K562 (cell line): Measurements from ENCODE around the gene HMBS. TPM values are rescaled to one million over a fixed set of nuclear protein-coding genes. Genes with fewer than 3 reads are reported as not detected.

ENCODE experiments used
- BMI1 ChIP-seq: fragments of 150-350 bp; IDR thresholded peaks from 2 replicates; pipeline ENCODE4 v1.6.1; 2014; ENCODE audit warnings: low read length
- ELF2 ChIP-seq: fragments of 250-450 bp; sonication (Bioruptor Pico); IDR thresholded peaks from 2 replicates; pipeline ENCODE4 v1.5.0; 2021; ENCODE audit warnings: mild to moderate bottlenecking
- ETV1 ChIP-seq: fragments of 450-650 bp; conservative IDR thresholded peaks from 2 replicates; pipeline ENCODE4 v1.6.1; 2016; ENCODE audit warnings: missing genetic modification characterization, control low read depth, low read depth, missing compliant biosample characterization
- FOXJ3 ChIP-seq: sonication (generic); formaldehyde crosslinking; IDR thresholded peaks from 2 replicates; pipeline ENCODE4 v1.4.0; 2020; ENCODE audit warnings: mild to moderate bottlenecking, missing genetic modification reagents
- GTF2F1 ChIP-seq: IDR thresholded peaks from 2 replicates; pipeline ENCODE4 v1.6.1; 2011; ENCODE audit warnings: low read depth, low read length, improper control_type of control experiment
- MCM7 ChIP-seq, 2 experiments: fragments of 450-650 bp; IDR thresholded peaks; 2 replicates each; pipeline ENCODE4 v1.6.1; 2016 to 2018
- SLC30A9 ChIP-seq: fragments of 250-450 bp; sonication (Bioruptor Pico); IDR thresholded peaks from 2 replicates; pipeline ENCODE4 v1.8.0; 2022; ENCODE audit warnings: mild to moderate bottlenecking, moderate library complexity
- SRSF1 ChIP-seq: fragments of 200-400 bp; formaldehyde crosslinking; IDR thresholded peaks from 2 replicates; pipeline ENCODE4 v1.6.1; 2017; ENCODE audit warnings: mild to moderate bottlenecking, low read depth, low read length, moderate library complexity
- TBL1XR1 ChIP-seq, 2 experiments: IDR thresholded peaks; 2 replicates each; pipeline ENCODE4 v1.6.1; 2012; ENCODE audit warnings: improper control_type of control experiment in 2 of 2, low read length in 2 of 2, mild to moderate bottlenecking in 1 of 2
- YY1 ChIP-seq, 3 experiments: IDR thresholded peaks; 2 replicates each; pipeline ENCODE4 v1.6.1; 2011; ENCODE audit warnings: low read length in 2 of 3, mild to moderate bottlenecking in 2 of 3, moderate library complexity in 2 of 3, borderline replicate concordance in 1 of 3, control low read depth in 1 of 3, low read depth in 1 of 3; ENCODE audit not compliant: insufficient read depth in 3 of 3, insufficient replicate concordance in 2 of 3, control insufficient read depth in 1 of 3, insufficient read length in 1 of 3; ENCODE audit errors: extremely low read depth in 1 of 3
- ZFX ChIP-seq: sonication (generic); formaldehyde crosslinking; IDR thresholded peaks from 2 replicates; pipeline ENCODE4 v1.8.0; 2022; ENCODE audit warnings: mild to moderate bottlenecking, missing genetic modification reagents, moderate library complexity
- ZNF121 ChIP-seq: sonication (generic); formaldehyde crosslinking; conservative IDR thresholded peaks from 2 replicates; pipeline ENCODE4 v1.8.0; 2022; ENCODE audit warnings: missing genetic modification reagents
- ZNF165 ChIP-seq: fragments of 250-450 bp; sonication (Bioruptor Pico); IDR thresholded peaks from 2 replicates; pipeline ENCODE4 v1.4.0; 2020; ENCODE audit warnings: borderline replicate concordance
- ZZZ3 ChIP-seq: fragments of 450-650 bp; IDR thresholded peaks from 2 replicates; pipeline ENCODE4 v1.6.1; 2016; ENCODE audit warnings: antibody characterized with exemption, mild to moderate bottlenecking, moderate library complexity
- polyA plus RNA-seq, 8 experiments: library from polyadenylated mRNA; depleted of rRNA in 4 of 8; stranded (reverse) in 5 of 8; unstranded in 3 of 8; fragments of >200 nt; fragmentation: Nextera tagmentation in 2 of 8; fragmentation: Illumina TruSeq in 1 of 8; extraction: Ambion mirVana in 2 of 8; extraction: Trizol in 1 of 8; gene quantifications; 2 replicates each; pipeline versions ENCODE4 v1.2.1 to v1.2.3, GENCODE V29; 2011 to 2014; ENCODE audit warnings: inconsistent platforms in 1 of 8, missing spikeins in 1 of 8
- total RNA-seq, 7 experiments: library from RNA; depleted of rRNA in 6 of 7; stranded (reverse); fragments of >200 nt in 6 of 7; fragmentation: Illumina TruSeq in 2 of 7; extraction: Trizol in 2 of 7; gene quantifications; 2 replicates each; pipeline versions ENCODE4 v1.2.1 to v1.2.3, GENCODE V29; 2011 to 2021; ENCODE audit warnings: low replicate concordance in 1 of 7
- TF ChIP-seq, protein P1 (sequence below): sonication (generic); IDR thresholded peaks from 2 replicates; pipeline ENCODE4 v1.6.1; 2016
- TF ChIP-seq, protein P2 (sequence below): fragments of 450-650 bp; IDR thresholded peaks from 2 replicates; pipeline ENCODE4 v1.6.1; 2016; ENCODE audit warnings: mild to moderate bottlenecking, moderate library complexity

The HMBS gene
- total and polyA plus RNA-seq, 9 of the 15 experiments (the other 6 are each of a cell fraction or from before 2014, with no cell fraction given): 56.9 to 385 (median 286) TPM

GRCh38 chr11:119108146-119108856 lies 23.6 kb downstream of the HMBS start (continued):
- TF ChIP-seq, protein P1, sequence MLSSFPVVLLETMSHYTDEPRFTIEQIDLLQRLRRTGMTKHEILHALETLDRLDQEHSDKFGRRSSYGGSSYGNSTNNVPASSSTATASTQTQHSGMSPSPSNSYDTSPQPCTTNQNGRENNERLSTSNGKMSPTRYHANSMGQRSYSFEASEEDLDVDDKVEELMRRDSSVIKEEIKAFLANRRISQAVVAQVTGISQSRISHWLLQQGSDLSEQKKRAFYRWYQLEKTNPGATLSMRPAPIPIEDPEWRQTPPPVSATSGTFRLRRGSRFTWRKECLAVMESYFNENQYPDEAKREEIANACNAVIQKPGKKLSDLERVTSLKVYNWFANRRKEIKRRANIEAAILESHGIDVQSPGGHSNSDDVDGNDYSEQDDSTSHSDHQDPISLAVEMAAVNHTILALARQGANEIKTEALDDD: no peak
- no peak for TF ChIP-seq SLC30A9 (CRISPR knock-in tag)
- peak; percentile 99 for TF ChIP-seq ETV1 (tag)
- TF ChIP-seq TBL1XR1 (IDR thresholded peaks at IDR 0.05; ENCODE audit: low read length in 2 of 2): peak in 1 of 2 experiments; percentile 52; a peak in 1 of 4 replicates
- no peak for TF ChIP-seq FOXJ3
- TF ChIP-seq YY1 (IDR thresholded peaks at IDR 0.05; ENCODE audit: borderline replicate concordance in 1 of 3, control insufficient read depth in 1 of 3, extremely low read depth in 1 of 3, insufficient read depth in 3 of 3, insufficient read length in 1 of 3, insufficient replicate concordance in 2 of 3, low read depth in 1 of 3, low read length in 2 of 3): peak in 1 of 3 experiments; percentile 7
- TF ChIP-seq ZNF121: no peak
- no peak for TF ChIP-seq BMI1
- peak; percentile 63; the same call in 1 of the 2 replicates for TF ChIP-seq ELF2 (CRISPR knock-in tag)
- no peak for TF ChIP-seq SRSF1
- no peak for TF ChIP-seq ZNF165 (CRISPR knock-in tag)
- no peak for TF ChIP-seq ZZZ3
- no peak for TF ChIP-seq GTF2F1
- no peak for TF ChIP-seq MCM7 (IDR thresholded peaks at IDR 0.05)
- no peak for TF ChIP-seq ZFX (CRISPR knock-in tag)
- TF ChIP-seq, protein P2, sequence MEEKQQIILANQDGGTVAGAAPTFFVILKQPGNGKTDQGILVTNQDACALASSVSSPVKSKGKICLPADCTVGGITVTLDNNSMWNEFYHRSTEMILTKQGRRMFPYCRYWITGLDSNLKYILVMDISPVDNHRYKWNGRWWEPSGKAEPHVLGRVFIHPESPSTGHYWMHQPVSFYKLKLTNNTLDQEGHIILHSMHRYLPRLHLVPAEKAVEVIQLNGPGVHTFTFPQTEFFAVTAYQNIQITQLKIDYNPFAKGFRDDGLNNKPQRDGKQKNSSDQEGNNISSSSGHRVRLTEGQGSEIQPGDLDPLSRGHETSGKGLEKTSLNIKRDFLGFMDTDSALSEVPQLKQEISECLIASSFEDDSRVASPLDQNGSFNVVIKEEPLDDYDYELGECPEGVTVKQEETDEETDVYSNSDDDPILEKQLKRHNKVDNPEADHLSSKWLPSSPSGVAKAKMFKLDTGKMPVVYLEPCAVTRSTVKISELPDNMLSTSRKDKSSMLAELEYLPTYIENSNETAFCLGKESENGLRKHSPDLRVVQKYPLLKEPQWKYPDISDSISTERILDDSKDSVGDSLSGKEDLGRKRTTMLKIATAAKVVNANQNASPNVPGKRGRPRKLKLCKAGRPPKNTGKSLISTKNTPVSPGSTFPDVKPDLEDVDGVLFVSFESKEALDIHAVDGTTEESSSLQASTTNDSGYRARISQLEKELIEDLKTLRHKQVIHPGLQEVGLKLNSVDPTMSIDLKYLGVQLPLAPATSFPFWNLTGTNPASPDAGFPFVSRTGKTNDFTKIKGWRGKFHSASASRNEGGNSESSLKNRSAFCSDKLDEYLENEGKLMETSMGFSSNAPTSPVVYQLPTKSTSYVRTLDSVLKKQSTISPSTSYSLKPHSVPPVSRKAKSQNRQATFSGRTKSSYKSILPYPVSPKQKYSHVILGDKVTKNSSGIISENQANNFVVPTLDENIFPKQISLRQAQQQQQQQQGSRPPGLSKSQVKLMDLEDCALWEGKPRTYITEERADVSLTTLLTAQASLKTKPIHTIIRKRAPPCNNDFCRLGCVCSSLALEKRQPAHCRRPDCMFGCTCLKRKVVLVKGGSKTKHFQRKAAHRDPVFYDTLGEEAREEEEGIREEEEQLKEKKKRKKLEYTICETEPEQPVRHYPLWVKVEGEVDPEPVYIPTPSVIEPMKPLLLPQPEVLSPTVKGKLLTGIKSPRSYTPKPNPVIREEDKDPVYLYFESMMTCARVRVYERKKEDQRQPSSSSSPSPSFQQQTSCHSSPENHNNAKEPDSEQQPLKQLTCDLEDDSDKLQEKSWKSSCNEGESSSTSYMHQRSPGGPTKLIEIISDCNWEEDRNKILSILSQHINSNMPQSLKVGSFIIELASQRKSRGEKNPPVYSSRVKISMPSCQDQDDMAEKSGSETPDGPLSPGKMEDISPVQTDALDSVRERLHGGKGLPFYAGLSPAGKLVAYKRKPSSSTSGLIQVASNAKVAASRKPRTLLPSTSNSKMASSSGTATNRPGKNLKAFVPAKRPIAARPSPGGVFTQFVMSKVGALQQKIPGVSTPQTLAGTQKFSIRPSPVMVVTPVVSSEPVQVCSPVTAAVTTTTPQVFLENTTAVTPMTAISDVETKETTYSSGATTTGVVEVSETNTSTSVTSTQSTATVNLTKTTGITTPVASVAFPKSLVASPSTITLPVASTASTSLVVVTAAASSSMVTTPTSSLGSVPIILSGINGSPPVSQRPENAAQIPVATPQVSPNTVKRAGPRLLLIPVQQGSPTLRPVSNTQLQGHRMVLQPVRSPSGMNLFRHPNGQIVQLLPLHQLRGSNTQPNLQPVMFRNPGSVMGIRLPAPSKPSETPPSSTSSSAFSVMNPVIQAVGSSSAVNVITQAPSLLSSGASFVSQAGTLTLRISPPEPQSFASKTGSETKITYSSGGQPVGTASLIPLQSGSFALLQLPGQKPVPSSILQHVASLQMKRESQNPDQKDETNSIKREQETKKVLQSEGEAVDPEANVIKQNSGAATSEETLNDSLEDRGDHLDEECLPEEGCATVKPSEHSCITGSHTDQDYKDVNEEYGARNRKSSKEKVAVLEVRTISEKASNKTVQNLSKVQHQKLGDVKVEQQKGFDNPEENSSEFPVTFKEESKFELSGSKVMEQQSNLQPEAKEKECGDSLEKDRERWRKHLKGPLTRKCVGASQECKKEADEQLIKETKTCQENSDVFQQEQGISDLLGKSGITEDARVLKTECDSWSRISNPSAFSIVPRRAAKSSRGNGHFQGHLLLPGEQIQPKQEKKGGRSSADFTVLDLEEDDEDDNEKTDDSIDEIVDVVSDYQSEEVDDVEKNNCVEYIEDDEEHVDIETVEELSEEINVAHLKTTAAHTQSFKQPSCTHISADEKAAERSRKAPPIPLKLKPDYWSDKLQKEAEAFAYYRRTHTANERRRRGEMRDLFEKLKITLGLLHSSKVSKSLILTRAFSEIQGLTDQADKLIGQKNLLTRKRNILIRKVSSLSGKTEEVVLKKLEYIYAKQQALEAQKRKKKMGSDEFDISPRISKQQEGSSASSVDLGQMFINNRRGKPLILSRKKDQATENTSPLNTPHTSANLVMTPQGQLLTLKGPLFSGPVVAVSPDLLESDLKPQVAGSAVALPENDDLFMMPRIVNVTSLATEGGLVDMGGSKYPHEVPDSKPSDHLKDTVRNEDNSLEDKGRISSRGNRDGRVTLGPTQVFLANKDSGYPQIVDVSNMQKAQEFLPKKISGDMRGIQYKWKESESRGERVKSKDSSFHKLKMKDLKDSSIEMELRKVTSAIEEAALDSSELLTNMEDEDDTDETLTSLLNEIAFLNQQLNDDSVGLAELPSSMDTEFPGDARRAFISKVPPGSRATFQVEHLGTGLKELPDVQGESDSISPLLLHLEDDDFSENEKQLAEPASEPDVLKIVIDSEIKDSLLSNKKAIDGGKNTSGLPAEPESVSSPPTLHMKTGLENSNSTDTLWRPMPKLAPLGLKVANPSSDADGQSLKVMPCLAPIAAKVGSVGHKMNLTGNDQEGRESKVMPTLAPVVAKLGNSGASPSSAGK: no peak
